ENCODE data around the gene SCN3B.
"Not testable (repeated sequence)": the region's sequence is repeated elsewhere in the genome, so short reads cannot be mapped to it uniquely, and the experiment has no call there.

The SCN3B gene

GRCh38 chr11:123654566-123655081, at the start of gene SCN3B:
Gene SCN3B (minus strand): TSS chr11:123654624. CDS start chr11:123653801, 823 bp downstream.
- DNase-seq, result peak; percentile 32

- no peak for DNase-seq
Observed at GRCh38 chr11:123702696-123703095, 48.3 kb upstream of the SCN3B start.

- DNase-seq, result no peak
Observed at GRCh38 chr11:123702139-123702538, 47.7 kb upstream of the SCN3B start.

GRCh38 chr11:123700772-123701171, 46.3 kb upstream of the SCN3B start:
- DNase-seq, result no peak

GRCh38 chr11:123698546-123699127, 44.2 kb upstream of the SCN3B start:
- DNase-seq, result no peak

- DNase-seq, result no peak
Observed at GRCh38 chr11:123696183-123696582, 41.8 kb upstream of the SCN3B start.

- DNase-seq, result no peak
Observed at GRCh38 chr11:123695231-123695630, 40.8 kb upstream of the SCN3B start.

- no peak for DNase-seq
Observed at GRCh38 chr11:123694551-123694950, 40.1 kb upstream of the SCN3B start.

GRCh38 chr11:123692961-123693360, 38.5 kb upstream of the SCN3B start:
- DNase-seq, result no peak

GRCh38 chr11:123690485-123690884, 36.1 kb upstream of the SCN3B start:
- no peak for DNase-seq

- no peak for DNase-seq
Observed at GRCh38 chr11:123684601-123685000, 30.2 kb upstream of the SCN3B start.

- no peak for DNase-seq
Observed at GRCh38 chr11:123683428-123684170, 29.2 kb upstream of the SCN3B start.

- DNase-seq, result no peak
Observed at GRCh38 chr11:123682696-123683410, 28.4 kb upstream of the SCN3B start.

GRCh38 chr11:123681030-123681429, 26.6 kb upstream of the SCN3B start:
- DNase-seq, result no peak

GRCh38 chr11:123678246-123678645, 23.8 kb upstream of the SCN3B start:
- DNase-seq, result no peak

GRCh38 chr11:123677510-123677909, 23.1 kb upstream of the SCN3B start:
- no peak for DNase-seq

GRCh38 chr11:123674297-123674696, 19.9 kb upstream of the SCN3B start:
- DNase-seq, result no peak

- DNase-seq, result no peak
Observed at GRCh38 chr11:123672568-123672967, 18.1 kb upstream of the SCN3B start.

GRCh38 chr11:123671534-123671933, 17.1 kb upstream of the SCN3B start:
- DNase-seq, result no peak

- no peak for DNase-seq
Observed at GRCh38 chr11:123670081-123670480, 15.7 kb upstream of the SCN3B start.

GRCh38 chr11:123665306-123665705, 10.9 kb upstream of the SCN3B start:
- no peak for DNase-seq

- DNase-seq, result not testable (repeated sequence)
Observed at GRCh38 chr11:123659965-123660364, 5.5 kb upstream of the SCN3B start.

- DNase-seq, result no peak
Observed at GRCh38 chr11:123659311-123659710, 4.9 kb upstream of the SCN3B start.
